ENCODE measurements around the gene CHD3.

GRCh38 chr17:7935859-7936258 lies 47.3 kb downstream of the CHD3 start:
- no peak for TF ChIP-seq CTCF (conservative IDR thresholded peaks at IDR 0.05 in 1 of 2, IDR thresholded peaks at IDR 0.05 in 1 of 2; ENCODE audit: extremely low read depth in 1 of 2, insufficient read depth in 1 of 2, low read depth in 1 of 2, low read length in 2 of 2)
- TF ChIP-seq EZH2 (IDR thresholded peaks at IDR 0.05; ENCODE audit: borderline replicate concordance, low read length), result no peak
